OCI-LY1 (cell line): ENCODE data around the gene TP53TG5.

Experiments used
- H2AFZ ChIP-seq: fragments of 200-600 bp; sonication (generic), shearing (Covaris generic); 2 replicates; pipeline ENCODE4 v1.6.0; 2014; ENCODE audit warnings: antibody characterized with exemption, mild to moderate bottlenecking, low read length
- H3F3A ChIP-seq: fragments of 200-600 bp; sonication (generic), shearing (Covaris generic); 2 replicates; pipeline ENCODE4 v1.6.0; 2014; ENCODE audit warnings: mild to moderate bottlenecking, antibody characterized with exemption, low read length, moderate library complexity; ENCODE audit not compliant: insufficient read depth
- H3K27ac ChIP-seq: fragments of 200-600 bp; sonication (generic); 2 replicates; pipeline ENCODE4 v1.5.1; 2014; ENCODE audit warnings: low read length, mixed run types, mild to moderate bottlenecking, low read depth; ENCODE audit not compliant: poor library complexity, severe bottlenecking
- H3K27me3 ChIP-seq: fragments of 200-600 bp; sonication (generic); 2 replicates; pipeline ENCODE4 v1.6.0; 2014; ENCODE audit warnings: antibody characterized with exemption, mild to moderate bottlenecking, low read length, moderate library complexity; ENCODE audit not compliant: insufficient read depth
- H3K36me3 ChIP-seq: fragments of 200-600 bp; sonication (generic); 2 replicates; pipeline ENCODE4 v1.6.1; 2014; ENCODE audit warnings: mild to moderate bottlenecking, antibody characterized with exemption, low read length, moderate library complexity, mixed read lengths; ENCODE audit not compliant: insufficient read depth
- H3K4me1 ChIP-seq: fragments of 200-600 bp; sonication (generic); 2 replicates; pipeline ENCODE4 v1.5.1; 2014; ENCODE audit warnings: mild to moderate bottlenecking, low read length, moderate library complexity; ENCODE audit not compliant: insufficient read depth, severe bottlenecking
- H3K4me2 ChIP-seq: fragments of 200-600 bp; sonication (generic), shearing (Covaris generic); 2 replicates; pipeline ENCODE4 v1.6.1; 2014; ENCODE audit warnings: low read length
- H3K4me3 ChIP-seq: fragments of 200-600 bp; sonication (generic); 2 replicates; pipeline ENCODE4 v1.5.1; 2014; ENCODE audit warnings: low read length, low read depth, mild to moderate bottlenecking, mixed read lengths; ENCODE audit not compliant: poor library complexity, severe bottlenecking
- H3K79me2 ChIP-seq: fragments of 200-600 bp; shearing (Covaris generic); 2 replicates; pipeline ENCODE4 v1.6.1; 2016; ENCODE audit warnings: mixed run types, low read length, mixed read lengths; ENCODE audit not compliant: insufficient read depth
- H3K9ac ChIP-seq: fragments of 200-600 bp; sonication (generic), shearing (Covaris generic); 2 replicates; pipeline ENCODE4 v1.6.1; 2014; ENCODE audit warnings: mild to moderate bottlenecking, low read length, mixed read lengths
- H3K9me2 ChIP-seq: fragments of 200-600 bp; sonication (generic), shearing (Covaris generic); 2 replicates; pipeline ENCODE4 v1.6.1; 2014; ENCODE audit warnings: low read depth, mild to moderate bottlenecking, low read length, mixed read lengths
- H3K9me3 ChIP-seq: fragments of 200-600 bp; shearing (Covaris generic); 2 replicates; pipeline ENCODE4 v1.6.1; 2014; ENCODE audit warnings: low read length, mixed read lengths
- H4K20me1 ChIP-seq: fragments of 200-600 bp; sonication (generic), shearing (Covaris generic); 2 replicates; pipeline ENCODE4 v1.6.0; 2016; ENCODE audit warnings: mild to moderate bottlenecking, low read length; ENCODE audit not compliant: insufficient read depth
- EZH2 ChIP-seq: fragments of 200-600 bp; sonication (generic), shearing (Covaris generic); IDR thresholded peaks from 2 replicates; pipeline ENCODE4 v1.8.0; 2017; ENCODE audit warnings: borderline replicate concordance, mixed run types, mild to moderate bottlenecking, antibody characterized with exemption, low read length, moderate library complexity, mixed read lengths
- TF ChIP-seq, protein P1 (sequence below): fragments of 200-600 bp; sonication (generic), shearing (Covaris generic); IDR thresholded peaks from 2 replicates; pipeline ENCODE4 v1.5.1; 2017; ENCODE audit warnings: mild to moderate bottlenecking, antibody characterized with exemption, low read length, moderate library complexity, mixed read lengths

The TP53TG5 gene

GRCh38 chr20:45373353-45374100 is 4.6 kb downstream of the TP53TG5 start:
- Histone ChIP-seq H3K36me3 (no peaks in the 10 kb centered on the region), H3K79me2 (no peaks in the 10 kb centered on the region), H2AFZ (no peak overlapping the region), H3K9ac (peak overlapping the region; percentile 8; the same call in 1 of the 2 replicates), H3K27me3 (no peaks in the 10 kb centered on the region), H3K4me2 (peak overlapping the region; percentile 70), H3K9me2 (no peaks in the 10 kb centered on the region), H3K27ac (no peak overlapping the region), H3F3A (0 out of 2 replicates have a peak, but pooled peaks cover 3% of the 10 kb centered on the region), H3K9me3 (no peaks in the 10 kb centered on the region), H3K4me3 (peak overlapping the region; percentile 52), H3K4me1 (peaks cover 14% of the 10 kb centered on the region), H4K20me1 (no peaks in the 10 kb centered on the region)
- TF ChIP-seq, protein P1, sequence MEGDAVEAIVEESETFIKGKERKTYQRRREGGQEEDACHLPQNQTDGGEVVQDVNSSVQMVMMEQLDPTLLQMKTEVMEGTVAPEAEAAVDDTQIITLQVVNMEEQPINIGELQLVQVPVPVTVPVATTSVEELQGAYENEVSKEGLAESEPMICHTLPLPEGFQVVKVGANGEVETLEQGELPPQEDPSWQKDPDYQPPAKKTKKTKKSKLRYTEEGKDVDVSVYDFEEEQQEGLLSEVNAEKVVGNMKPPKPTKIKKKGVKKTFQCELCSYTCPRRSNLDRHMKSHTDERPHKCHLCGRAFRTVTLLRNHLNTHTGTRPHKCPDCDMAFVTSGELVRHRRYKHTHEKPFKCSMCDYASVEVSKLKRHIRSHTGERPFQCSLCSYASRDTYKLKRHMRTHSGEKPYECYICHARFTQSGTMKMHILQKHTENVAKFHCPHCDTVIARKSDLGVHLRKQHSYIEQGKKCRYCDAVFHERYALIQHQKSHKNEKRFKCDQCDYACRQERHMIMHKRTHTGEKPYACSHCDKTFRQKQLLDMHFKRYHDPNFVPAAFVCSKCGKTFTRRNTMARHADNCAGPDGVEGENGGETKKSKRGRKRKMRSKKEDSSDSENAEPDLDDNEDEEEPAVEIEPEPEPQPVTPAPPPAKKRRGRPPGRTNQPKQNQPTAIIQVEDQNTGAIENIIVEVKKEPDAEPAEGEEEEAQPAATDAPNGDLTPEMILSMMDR, result peak; percentile 97
- TF ChIP-seq EZH2, result no peak

DNA sequence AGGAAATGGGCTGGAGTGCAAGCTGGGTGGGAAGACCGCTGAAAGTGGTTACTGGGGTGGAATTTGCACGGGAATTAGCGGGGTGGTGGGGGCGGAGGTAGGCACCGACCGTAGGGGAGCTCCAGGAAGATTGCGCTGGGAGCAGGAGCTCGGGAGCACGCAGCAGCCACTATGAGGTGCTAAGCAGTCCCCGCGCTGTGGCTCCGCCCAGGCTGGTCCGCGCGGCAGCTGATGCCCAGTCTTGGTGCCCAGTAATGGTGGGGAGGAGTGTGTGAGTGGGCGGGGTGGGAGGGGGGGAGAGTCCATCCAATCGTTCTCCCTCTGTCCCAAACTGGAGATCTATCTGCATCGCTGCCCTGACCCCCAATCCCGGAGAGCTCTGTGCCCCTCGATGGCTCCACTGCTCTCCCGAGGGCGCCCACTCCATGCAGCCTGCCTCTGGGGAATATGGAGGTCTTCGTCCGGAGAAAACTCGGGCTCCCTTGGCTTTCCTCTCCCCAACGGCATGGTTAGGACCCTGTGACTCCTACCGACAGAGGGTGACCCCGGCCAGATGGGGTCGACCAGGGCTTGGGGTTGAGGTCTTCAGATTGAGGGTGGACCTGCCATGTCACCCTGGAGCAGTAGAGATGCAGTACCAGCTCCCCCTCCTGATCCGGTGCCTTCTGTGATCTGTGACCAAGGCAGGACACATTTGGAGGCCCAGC is 5.3 kb downstream of the TP53TG5 start:
- Histone ChIP-seq H3K36me3 (no peaks in the 10 kb centered on the region), H3K9me2 (no peaks in the 10 kb centered on the region), H3K9ac (no peak overlapping the region), H4K20me1 (no peaks in the 10 kb centered on the region), H3K79me2 (no peaks in the 10 kb centered on the region), H3K27ac (no peak overlapping the region), H3K27me3 (no peaks in the 10 kb centered on the region), H3K9me3 (no peaks in the 10 kb centered on the region), H3K4me1 (peaks cover 22% of the 10 kb centered on the region), H3K4me3 (peak overlapping the region; percentile 52), H3K4me2 (peak overlapping the region; percentile 70; the same call in 1 of the 2 replicates), H2AFZ (no peak overlapping the region), H3F3A (0 out of 2 replicates have a peak, but pooled peaks cover 4% of the 10 kb centered on the region)
- TF ChIP-seq, protein P1, result no peak
- no peak for TF ChIP-seq EZH2

GRCh38 chr20:45372241-45372640 is 5.9 kb downstream of the TP53TG5 start:
- H3K9ac ChIP-seq, result no peak overlapping the region
- H3K4me2 ChIP-seq, result no peak overlapping the region
- no peaks in the 10 kb centered on the region for H3K79me2 ChIP-seq
- H4K20me1 ChIP-seq, result no peaks in the 10 kb centered on the region
- H3K9me2 ChIP-seq, result no peaks in the 10 kb centered on the region
- no peaks in the 10 kb centered on the region for H3K9me3 ChIP-seq
- 0 out of 2 replicates have a peak, but pooled peaks cover 6% of the 10 kb centered on the region for H3F3A ChIP-seq
- H3K27ac ChIP-seq, result no peak overlapping the region
- H3K4me1 ChIP-seq, result peaks cover 27% of the 10 kb centered on the region
- no peaks in the 10 kb centered on the region for H3K27me3 ChIP-seq
- peaks cover 5% of the 10 kb centered on the region for H3K36me3 ChIP-seq
- TF ChIP-seq, protein P1, result no peak
- no peak for TF ChIP-seq EZH2
- no peak overlapping the region for H2AFZ ChIP-seq
- no peak overlapping the region for H3K4me3 ChIP-seq
